ENCODE measurements around the gene BCAS3. TPM values are rescaled to one million over a fixed set of nuclear protein-coding genes. Genes with fewer than 3 reads are reported as not detected.

BCAS3 gene
- total RNA-seq, 1 experiment from 2014 or later, result 26.3 TPM

DNA sequence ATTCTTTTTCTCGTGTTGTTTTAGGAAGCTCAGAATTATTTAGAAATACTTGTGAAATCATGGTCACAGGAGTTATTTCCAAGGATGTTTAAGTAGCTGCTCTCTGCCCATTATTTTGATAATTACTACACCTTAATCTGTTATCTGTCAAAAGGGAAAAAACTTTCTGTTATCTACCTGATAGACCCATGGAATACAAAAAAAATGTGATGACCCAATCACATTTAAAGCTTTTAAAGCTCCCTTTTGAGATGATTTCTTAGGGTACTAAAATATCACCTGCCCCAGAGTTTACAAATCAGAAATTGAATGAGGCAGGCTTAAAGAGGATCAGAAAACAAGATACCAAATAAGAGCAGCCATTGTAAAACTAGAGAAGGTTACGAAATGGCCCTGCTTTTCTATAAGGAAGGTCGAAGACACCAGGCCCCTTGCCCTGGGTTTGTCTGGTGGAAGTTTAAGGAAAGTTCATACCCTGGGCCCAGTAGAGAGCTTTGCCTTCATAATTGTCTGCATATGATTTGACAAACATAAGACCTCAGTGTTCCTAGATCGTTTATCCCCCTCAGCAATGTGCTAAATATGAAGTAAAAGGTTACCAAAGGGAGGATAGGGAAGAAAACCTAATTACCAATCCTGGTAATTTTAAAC is 572.1 kb downstream of the BCAS3 start:
- no peaks in the 10 kb centered on the region for H3K79me2 ChIP-seq (ENCODE audit: insufficient read depth, low read length)
- no peaks in the 10 kb centered on the region for H4K20me1 ChIP-seq (ENCODE audit: insufficient read depth)
- no TSS peak for BruUV-seq (replicated peaks)
- no peak overlapping the region for H3K9ac ChIP-seq (ENCODE audit: low read length)
- peaks cover 8 to 21% of the 10 kb centered on the region in 2 experiments for H3K4me1 ChIP-seq (ENCODE audit: control insufficient read depth in 1 of 2, insufficient read depth in 2 of 2, low read length in 2 of 2)
- RAD21 ChIA-PET (ENCODE audit: low non-redundant PET in 1 of 2, low total read pairs in 2 of 2, uncharacterized antibody in 2 of 2, unreplicated experiment in 2 of 2), result no interaction called here
- H3K36me3 ChIP-seq (ENCODE audit: control insufficient read depth in 1 of 2, insufficient read depth in 2 of 2, low read length in 2 of 2), result no peaks in the 10 kb centered on the region
- CTCF ChIA-PET, result no interaction called here
- POLR2A ChIA-PET, result no interaction called here
- H3K9me2 ChIP-seq (ENCODE audit: insufficient read depth), result no peaks in the 10 kb centered on the region
- ATAC-seq (no peak), DNase-seq (ENCODE audit: low read depth, low spot score) (no peak)
- no peak for TF ChIP-seq JUND (IDR thresholded peaks at IDR 0.05)
- no peak overlapping the region for H3K4me2 ChIP-seq (ENCODE audit: low read length)
- H3K27ac ChIP-seq (ENCODE audit: low read depth, low read length), result no peak overlapping the region
- H2AFZ ChIP-seq (ENCODE audit: low read depth, low read length, poor library complexity, severe bottlenecking), result no peak overlapping the region
- intact Hi-C loops (cut with micrococcal nuclease), result no loop called here
- H3K9me3 ChIP-seq (ENCODE audit: control insufficient read depth in 1 of 2, insufficient read depth in 1 of 2, low read depth in 1 of 2, low read length in 2 of 2), result no peaks in the 10 kb centered on the region
- no peak overlapping the region for H3K4me3 ChIP-seq (replicated peaks in 1 of 2; ENCODE audit: low read depth in 1 of 2, low read length in 2 of 2)
- H3K27me3 ChIP-seq (ENCODE audit: insufficient read depth, low read length), result no peaks in the 10 kb centered on the region

- Histone ChIP-seq H2AFZ (ENCODE audit: low read depth, low read length, poor library complexity, severe bottlenecking) (no peak overlapping the region), H3K4me1 (ENCODE audit: control insufficient read depth in 1 of 2, insufficient read depth in 2 of 2, low read length in 2 of 2) (peaks cover 8 to 21% of the 10 kb centered on the region in 2 experiments), H3K9me2 (ENCODE audit: insufficient read depth) (no peaks in the 10 kb centered on the region), H3K27ac (ENCODE audit: low read depth, low read length) (no peak overlapping the region), H3K4me2 (ENCODE audit: low read length) (peak overlapping the region; percentile 49), H3K27me3 (ENCODE audit: insufficient read depth, low read length) (no peaks in the 10 kb centered on the region), H4K20me1 (ENCODE audit: insufficient read depth) (no peaks in the 10 kb centered on the region), H3K9me3 (ENCODE audit: control insufficient read depth in 1 of 2, insufficient read depth in 1 of 2, low read depth in 1 of 2, low read length in 2 of 2) (no peaks in the 10 kb centered on the region), H3K9ac (ENCODE audit: low read length) (no peak overlapping the region), H3K79me2 (ENCODE audit: insufficient read depth, low read length) (no peaks in the 10 kb centered on the region), H3K4me3 (replicated peaks in 1 of 2; ENCODE audit: low read depth in 1 of 2, low read length in 2 of 2) (no peak overlapping the region), H3K36me3 (ENCODE audit: control insufficient read depth in 1 of 2, insufficient read depth in 2 of 2, low read length in 2 of 2) (no peaks in the 10 kb centered on the region)
- ATAC-seq (no peak; the same call in none of the 2 replicates), DNase-seq (ENCODE audit: low read depth, low spot score) (no peak)
- CTCF ChIA-PET, result no interaction called here
- RAD21 ChIA-PET (ENCODE audit: low non-redundant PET in 1 of 2, low total read pairs in 2 of 2, uncharacterized antibody in 2 of 2, unreplicated experiment in 2 of 2), result no interaction called here
- intact Hi-C loops (cut with micrococcal nuclease), result no loop called here
- POLR2A ChIA-PET, result no interaction called here
- TF ChIP-seq JUND (IDR thresholded peaks at IDR 0.05), result no peak
- TF ChIP-seq FOSL1 (IDR thresholded peaks at IDR 0.05; ENCODE audit: low read depth), result 0 out of 2 replicates have a peak, but pooled peaks have one; percentile 8
- no TSS peak for BruUV-seq (replicated peaks)
Observed at GRCh38 chr17:61250335-61250890, 572.8 kb downstream of the BCAS3 start.

Measured in HCT116 (cell line).